Measurements from ENCODE around the gene TSC22D1. TPM values are rescaled to one million over a fixed set of nuclear protein-coding genes. Genes with fewer than 3 reads are reported as not detected.

Gene TSC22D1
- total RNA-seq, 4 donors from 2014 or later, result 177 to 798 (median 250) TPM

GRCh38 chr13:44504116-44504515, 72.0 kb downstream of the TSC22D1 start:
- intact Hi-C loops (cut with DNase I; ENCODE audit: low total_unique reads), result no loop called here
- 62 to 94% methylated on average over 2 to 4 of the region's 4 CpGs for WGBS, 2 donors (ENCODE audit: low coverage in 1 of 2)
- DNase-seq, result no peak
- Histone ChIP-seq H3K27ac (no peak overlapping the region), H3K9me3 (no peaks in the 10 kb centered on the region), H3K27me3 (no peaks in the 10 kb centered on the region), H3K4me1 (no peaks in the 10 kb centered on the region), H3K4me3 (no peak overlapping the region), H3K36me3 (no peaks in the 10 kb centered on the region)
- TF ChIP-seq CTCF (IDR thresholded peaks at IDR 0.05), result no peak
- TF ChIP-seq POLR2A (IDR thresholded peaks at IDR 0.05), result no peak
- TF ChIP-seq EP300 (IDR thresholded peaks at IDR 0.05; ENCODE audit: low read depth), result no peak
- in situ Hi-C loops (cut with MboI; ENCODE audit: low pct_ligation_motif_present in 1 of 4, low pct_unique_long_range_greater_than_20kb in 1 of 4, low sequenced_read_pairs in 3 of 4), result no loop called here

GRCh38 chr13:44498969-44499368, 77.2 kb downstream of the TSC22D1 start:
- in situ Hi-C loops (cut with MboI; ENCODE audit: low pct_ligation_motif_present in 1 of 4, low pct_unique_long_range_greater_than_20kb in 1 of 4, low sequenced_read_pairs in 3 of 4) (loop anchor here in 2 of 4 donors (25.0 kb wide), 2 partner anchors 463 to 813 kb away; no protein-coding TSS in a partner anchor), intact Hi-C loops (cut with DNase I; ENCODE audit: low total_unique reads) (no loop called here)
- no peak for DNase-seq
- TF ChIP-seq EP300 (IDR thresholded peaks at IDR 0.05; ENCODE audit: low read depth), result no peak
- TF ChIP-seq POLR2A (IDR thresholded peaks at IDR 0.05), result no peak
- no peak for TF ChIP-seq CTCF (IDR thresholded peaks at IDR 0.05)
- TF ChIP-seq POLR2AphosphoS5 (IDR thresholded peaks at IDR 0.05), result no peak
- Histone ChIP-seq H3K27me3 (no peaks in the 10 kb centered on the region), H3K27ac (no peak overlapping the region), H3K4me1 (no peaks in the 10 kb centered on the region), H3K36me3 (peaks cover 0 to 1% (median 0%) of the 10 kb centered on the region in 4 donors), H3K4me3 (no peak overlapping the region), H3K9me3 (no peaks in the 10 kb centered on the region)

- H3K27me3 ChIP-seq, result no peaks in the 10 kb centered on the region
- 93 to 94% methylated on average over 3 of the region's 3 CpGs for WGBS, 2 donors (ENCODE audit: low coverage in 1 of 2)
- DNase-seq, result no peak
- no peaks in the 10 kb centered on the region for H3K9me3 ChIP-seq
- in situ Hi-C loops (cut with MboI; ENCODE audit: low pct_ligation_motif_present in 1 of 4, low pct_unique_long_range_greater_than_20kb in 1 of 4, low sequenced_read_pairs in 3 of 4) (loop anchor here in 2 of 4 donors (25.0 kb wide), 2 partner anchors 464 to 814 kb away; no protein-coding TSS in a partner anchor), intact Hi-C loops (cut with DNase I; ENCODE audit: low total_unique reads) (no loop called here)
- H3K27ac ChIP-seq, result no peak overlapping the region
- H3K4me1 ChIP-seq, result no peaks in the 10 kb centered on the region
- peaks cover 0 to 1% (median 0%) of the 10 kb centered on the region in 4 donors for H3K36me3 ChIP-seq
- H3K4me3 ChIP-seq, result no peak overlapping the region
- no peak for TF ChIP-seq POLR2A (IDR thresholded peaks at IDR 0.05)
- no peak for TF ChIP-seq CTCF (IDR thresholded peaks at IDR 0.05)
- no peak for TF ChIP-seq EP300 (IDR thresholded peaks at IDR 0.05; ENCODE audit: low read depth)
- TF ChIP-seq POLR2AphosphoS5 (IDR thresholded peaks at IDR 0.05), result no peak
Observed at GRCh38 chr13:44498502-44498901, 77.6 kb downstream of the TSC22D1 start.

- TF ChIP-seq CTCF (IDR thresholded peaks at IDR 0.05) (no peak), POLR2A (IDR thresholded peaks at IDR 0.05) (no peak), EP300 (IDR thresholded peaks at IDR 0.05; ENCODE audit: low read depth) (no peak), POLR2AphosphoS5 (IDR thresholded peaks at IDR 0.05) (no peak)
- in situ Hi-C loops (cut with MboI; ENCODE audit: low pct_ligation_motif_present in 1 of 4, low pct_unique_long_range_greater_than_20kb in 1 of 4, low sequenced_read_pairs in 3 of 4) (loop anchor here in 2 of 4 donors (25.0 kb wide), 2 partner anchors 464 to 814 kb away; no protein-coding TSS in a partner anchor), intact Hi-C loops (cut with DNase I; ENCODE audit: low total_unique reads) (no loop called here)
- H3K27me3 ChIP-seq, result no peaks in the 10 kb centered on the region
- DNase-seq, result no peak
- peaks cover 0 to 1% (median 0%) of the 10 kb centered on the region in 4 donors for H3K36me3 ChIP-seq
- no peak overlapping the region for H3K4me3 ChIP-seq
- H3K9me3 ChIP-seq, result no peaks in the 10 kb centered on the region
- H3K27ac ChIP-seq, result no peak overlapping the region
- no peaks in the 10 kb centered on the region for H3K4me1 ChIP-seq
Observed at GRCh38 chr13:44497801-44498200, 78.3 kb downstream of the TSC22D1 start.

All from transverse colon (tissue), 4 donors.